PC-9 (cell line): ENCODE measurements around the gene QRICH2. TPM values are rescaled to one million over a fixed set of nuclear protein-coding genes. Genes with fewer than 3 reads are reported as not detected.

Experiments
- BruUV-seq: library from RNA; stranded (reverse); fragments of 400-500 nt; replicated peaks from 2 replicates; lab custom pipeline; 2021; lab: Mats Ljungman, UMichigan
- CTCF ChIA-PET: fragments of 300-600 bp; sonication (Branson Sonifier 250); formaldehyde crosslinking; loops from one replicate; lab custom pipeline; 2022; ENCODE audit warnings: antibody characterized with exemption; lab: Charles Lee
- POLR2A ChIA-PET: fragments of 300-600 bp; sonication (Branson Sonifier 250); formaldehyde crosslinking; loops from one replicate; lab custom pipeline; 2022; ENCODE audit warnings: antibody characterized with exemption; ENCODE audit not compliant: unreplicated experiment; lab: Charles Lee
- DNase-seq, 2 experiments: peaks; one replicate each; pipeline versions ENCODE4 v3.0.0 to v3.0.0-alpha.2; 2015 to 2022; ENCODE audit warnings: mixed read lengths in 1 of 2
- H2AFZ ChIP-seq: fragments of 200-600 bp; sonication (generic); 2 replicates; pipeline ENCODE4 v1.8.1; 2017; ENCODE audit warnings: antibody characterized with exemption
- H3F3A ChIP-seq: fragments of 200-600 bp; sonication (generic); 2 replicates; pipeline ENCODE4 v1.8.1; 2017; ENCODE audit warnings: antibody characterized with exemption, mild to moderate bottlenecking, low read depth; ENCODE audit not compliant: insufficient read depth
- H3K27ac ChIP-seq: fragments of 200-600 bp; sonication (generic); 2 replicates; pipeline ENCODE4 v1.6.1; 2016; ENCODE audit warnings: mixed run types
- H3K27me3 ChIP-seq: fragments of 200-600 bp; sonication (generic); 2 replicates; pipeline ENCODE4 v1.6.1; 2016; ENCODE audit warnings: low read depth, mixed run types; ENCODE audit not compliant: insufficient read depth
- H3K36me3 ChIP-seq: fragments of 200-600 bp; sonication (generic); 2 replicates; pipeline ENCODE4 v1.6.1; 2016; ENCODE audit warnings: low read depth, mixed run types
- H3K4me1 ChIP-seq: fragments of 200-600 bp; sonication (generic); replicated peaks from 2 replicates; pipeline ENCODE4 v1.6.1; 2016; ENCODE audit warnings: mixed run types; ENCODE audit not compliant: insufficient read depth
- H3K4me2 ChIP-seq: fragments of 200-600 bp; sonication (generic); 2 replicates; pipeline ENCODE4 v1.6.1; 2017; ENCODE audit warnings: mixed run types
- H3K4me3 ChIP-seq: fragments of 200-600 bp; sonication (generic); 2 replicates; pipeline ENCODE4 v1.6.1; 2016; ENCODE audit warnings: mixed run types
- H3K79me2 ChIP-seq: fragments of 200-600 bp; sonication (generic); 2 replicates; pipeline ENCODE4 v1.6.1; 2017; ENCODE audit warnings: low read depth, mixed run types
- H3K9me2 ChIP-seq: fragments of 200-600 bp; sonication (generic); 2 replicates; pipeline ENCODE4 v1.8.1; 2017; ENCODE audit warnings: mild to moderate bottlenecking; ENCODE audit not compliant: insufficient read depth
- H3K9me3 ChIP-seq: fragments of 200-600 bp; sonication (generic); 2 replicates; pipeline ENCODE4 v1.8.1; 2016; ENCODE audit warnings: low read depth; ENCODE audit not compliant: insufficient read depth
- H4K20me1 ChIP-seq: fragments of 200-600 bp; sonication (generic); 2 replicates; pipeline ENCODE4 v1.8.1; 2017; ENCODE audit not compliant: insufficient read depth
- CTCF ChIP-seq: fragments of 200-600 bp; sonication (generic); conservative IDR thresholded peaks from 2 replicates; pipeline ENCODE4 v1.6.1; 2017; ENCODE audit warnings: mixed run types, antibody characterized with exemption, mild to moderate bottlenecking, moderate library complexity
- EZH2 ChIP-seq: fragments of 200-600 bp; sonication (generic); IDR thresholded peaks from 2 replicates; pipeline ENCODE4 v1.8.0; 2017; ENCODE audit warnings: antibody characterized with exemption, low read depth
- intact Hi-C: fragments of 100-400 bp; cut with micrococcal nuclease; formaldehyde crosslinking; loops from one replicate; pipeline ENCODE4 v1.10.0; 2022; ENCODE audit not compliant: unreplicated experiment
- total RNA-seq: library from RNA; stranded (reverse); gene quantifications from 2 replicates; pipeline ENCODE4 v1.2.3, GENCODE V29; 2021

The QRICH2 gene
- total RNA-seq, 1 experiment from 2014 or later: 3.3 TPM

GRCh38 chr17:76275382-76276068, 32.6 kb downstream of the QRICH2 start:
- ChIA-PET CTCF (no interaction called here), POLR2A (interaction anchor here (0.5 to 1.0 kb wide), 2 partner anchors 198 to 277 kb away, joined by 3 to 4 read pairs; no protein-coding TSS in a partner anchor)
- peaks cover 13% of the 10 kb centered on the region for H3F3A ChIP-seq
- no peaks in the 10 kb centered on the region for H3K79me2 ChIP-seq
- peaks cover 15% of the 10 kb centered on the region for H3K4me1 ChIP-seq
- no peaks in the 10 kb centered on the region for H3K9me3 ChIP-seq
- no peak for DNase-seq
- no peaks in the 10 kb centered on the region for H4K20me1 ChIP-seq
- H3K36me3 ChIP-seq: no peaks in the 10 kb centered on the region
- H3K4me2 ChIP-seq: no peak overlapping the region
- H3K4me3 ChIP-seq: no peak overlapping the region
- no peaks in the 10 kb centered on the region for H3K9me2 ChIP-seq
- BruUV-seq: no TSS peak
- intact Hi-C loops: loop anchor here (5.0 to 10.0 kb wide), 4 partner anchors 93 to 501 kb away; partner anchors contain the start of gene MRPL38
- TF ChIP-seq CTCF (no peak), EZH2 (no peak)
- no peak overlapping the region for H3K27ac ChIP-seq
- H2AFZ ChIP-seq: no peak overlapping the region
- H3K27me3 ChIP-seq: no peaks in the 10 kb centered on the region

- ChIA-PET CTCF (interaction anchor here (0.6 kb wide), 2 partner anchors 92 to 396 kb away, joined by 3 read pairs; no protein-coding TSS in a partner anchor), POLR2A (interaction anchor here (0.6 kb wide), 4 partner anchors 100 to 172 kb away, joined by 3 to 7 read pairs (median 4); no protein-coding TSS in a partner anchor)
- Histone ChIP-seq H3K27me3 (no peaks in the 10 kb centered on the region), H3K79me2 (0 out of 2 replicates have a peak, but pooled peaks cover 4% of the 10 kb centered on the region), H2AFZ (no peak overlapping the region), H3K9me3 (no peaks in the 10 kb centered on the region), H3K27ac (no peak overlapping the region), H3K4me3 (no peak overlapping the region), H3K4me1 (peaks cover 15% of the 10 kb centered on the region), H3K36me3 (no peaks in the 10 kb centered on the region), H3F3A (peaks cover 13% of the 10 kb centered on the region), H3K4me2 (no peak overlapping the region), H4K20me1 (peaks cover 1% of the 10 kb centered on the region; the same call in 1 of the 2 replicates), H3K9me2 (no peaks in the 10 kb centered on the region)
- TSS peak; percentile 0 for BruUV-seq
- intact Hi-C loops: loop anchor here (10.0 kb wide), 2 partner anchors 370 to 500 kb away; partner anchors contain the start of gene MRPL38
- DNase-seq: no peak
- TF ChIP-seq CTCF (no peak), EZH2 (no peak)
Observed at GRCh38 chr17:76274112-76274956, 33.7 kb downstream of the QRICH2 start.

- BruUV-seq: no TSS peak
- intact Hi-C loops: loop anchor here (10.0 kb wide), 2 partner anchors 369 to 499 kb away; partner anchors contain the start of gene MRPL38
- H3K79me2 ChIP-seq: peaks cover 12% of the 10 kb centered on the region; the same call in 1 of the 2 replicates
- peaks cover 13% of the 10 kb centered on the region for H3F3A ChIP-seq
- no peak overlapping the region for H3K4me3 ChIP-seq
- ChIA-PET CTCF (interaction anchor here (0.6 kb wide), 1 partner anchor 92 kb away, joined by 3 read pairs; no protein-coding TSS in a partner anchor), POLR2A (no interaction called here)
- no peak for DNase-seq
- H3K4me2 ChIP-seq: no peak overlapping the region
- peaks cover 5% of the 10 kb centered on the region; the same call in 1 of the 2 replicates for H4K20me1 ChIP-seq
- no peaks in the 10 kb centered on the region for H3K9me2 ChIP-seq
- no peak for TF ChIP-seq CTCF
- no peak for TF ChIP-seq EZH2
- H3K27ac ChIP-seq: no peak overlapping the region
- no peaks in the 10 kb centered on the region for H3K36me3 ChIP-seq
- H3K4me1 ChIP-seq: peaks cover 15% of the 10 kb centered on the region
- no peak overlapping the region for H2AFZ ChIP-seq
- no peaks in the 10 kb centered on the region for H3K27me3 ChIP-seq
- no peaks in the 10 kb centered on the region for H3K9me3 ChIP-seq
Observed at GRCh38 chr17:76273445-76274111, 34.5 kb downstream of the QRICH2 start.
